A549 treated with AZD9567 at 1 μM for 4 hours (cell line): Measurements from ENCODE around the gene ACAA1. TPM values are rescaled to one million over a fixed set of nuclear protein-coding genes. Genes with fewer than 3 reads are reported as not detected.

ENCODE experiments used
- total RNA-seq: library from RNA; stranded (reverse); fragments of 200-300 nt; extraction: Qiagen RNA extraction; gene quantifications from 5 replicates; pipeline ENCODE4 v1.2.3, GENCODE V29; 2022; ENCODE audit not compliant: insufficient read depth

Gene ACAA1, protein sequence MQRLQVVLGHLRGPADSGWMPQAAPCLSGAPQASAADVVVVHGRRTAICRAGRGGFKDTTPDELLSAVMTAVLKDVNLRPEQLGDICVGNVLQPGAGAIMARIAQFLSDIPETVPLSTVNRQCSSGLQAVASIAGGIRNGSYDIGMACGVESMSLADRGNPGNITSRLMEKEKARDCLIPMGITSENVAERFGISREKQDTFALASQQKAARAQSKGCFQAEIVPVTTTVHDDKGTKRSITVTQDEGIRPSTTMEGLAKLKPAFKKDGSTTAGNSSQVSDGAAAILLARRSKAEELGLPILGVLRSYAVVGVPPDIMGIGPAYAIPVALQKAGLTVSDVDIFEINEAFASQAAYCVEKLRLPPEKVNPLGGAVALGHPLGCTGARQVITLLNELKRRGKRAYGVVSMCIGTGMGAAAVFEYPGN
- 35.8 to 53.9 TPM (median 50.4 TPM) in 5 replicates for total RNA-seq

DNA sequence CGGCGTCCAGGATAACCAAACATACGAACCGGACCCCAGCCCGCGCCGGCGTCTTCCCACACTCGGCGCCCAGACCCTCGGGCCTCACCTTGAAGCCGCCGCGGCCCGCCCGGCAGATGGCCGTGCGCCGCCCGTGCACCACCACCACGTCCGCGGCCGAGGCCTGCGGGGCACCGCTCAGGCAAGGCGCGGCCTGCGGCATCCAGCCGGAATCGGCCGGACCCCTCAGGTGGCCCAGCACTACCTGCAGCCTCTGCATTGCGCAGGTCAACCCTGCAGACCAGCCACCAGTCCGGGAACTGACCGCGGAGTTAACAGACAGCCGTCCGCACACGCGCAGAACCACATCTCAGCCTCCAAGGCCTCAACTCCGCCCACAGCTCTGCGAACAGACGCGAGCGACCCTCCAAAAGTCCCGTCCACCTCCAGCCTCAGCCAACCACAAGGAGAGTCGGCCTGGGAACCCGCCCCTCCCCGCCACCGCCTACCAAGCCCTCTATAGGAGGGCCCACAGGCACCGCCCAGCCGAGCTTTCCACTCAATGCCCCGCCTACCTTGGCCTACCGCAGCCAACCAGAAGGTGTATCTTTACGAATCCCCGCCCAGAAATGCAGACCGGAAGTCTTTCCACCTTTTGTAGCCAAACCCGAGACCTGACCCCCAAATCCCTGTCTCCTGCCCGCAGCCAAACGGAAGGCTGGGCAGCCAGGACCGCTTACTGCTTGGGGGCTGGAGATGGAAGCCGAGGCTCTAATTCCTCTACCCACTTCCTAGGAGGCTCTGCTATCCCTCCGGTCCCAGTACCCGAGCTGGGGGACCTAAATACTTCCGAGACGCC is at the start of gene ACAA1:
Gene ACAA1, minus strand, starts transcription at position 351 of the 838 bp plus-strand sequence. Its CDS starts 92 bp downstream, at position 259.

DNA sequence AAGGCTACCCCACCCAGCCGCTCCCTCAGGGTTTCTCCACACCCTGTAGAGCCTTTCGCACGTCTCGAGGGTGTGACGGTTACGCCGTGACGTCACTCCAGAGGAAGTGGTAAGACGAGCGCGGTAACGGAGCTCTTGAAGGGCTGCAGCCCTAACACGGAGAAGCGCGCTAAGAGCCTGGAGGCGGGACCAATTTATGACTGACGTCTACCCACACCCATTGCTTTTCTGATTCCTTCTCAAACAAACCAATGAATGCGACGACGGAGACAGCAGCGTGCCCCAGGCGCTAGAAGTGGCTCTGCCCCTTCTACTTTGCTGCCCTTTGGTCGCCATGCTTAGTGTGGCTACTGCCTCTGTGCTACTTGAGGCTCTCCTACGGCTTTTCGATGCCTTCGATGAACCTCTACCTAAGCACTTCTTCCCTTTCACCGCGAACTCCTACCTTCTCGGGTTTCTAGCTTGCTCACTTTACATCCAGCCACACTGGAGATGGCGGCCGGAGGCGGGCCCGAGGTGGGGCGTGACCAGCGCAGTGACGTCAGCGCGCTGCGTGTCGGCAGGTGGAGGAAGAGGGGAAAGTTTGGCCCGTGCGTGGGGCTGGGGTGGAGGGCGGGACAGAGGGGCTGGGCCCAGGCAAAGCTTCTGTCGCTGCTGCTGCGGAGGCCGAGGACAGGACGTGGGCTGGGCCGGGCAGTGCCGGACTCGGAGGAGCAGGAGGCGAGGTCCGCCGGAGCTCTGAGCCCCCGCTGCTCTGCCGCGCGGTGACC is 28.2 kb upstream of the ACAA1 start, which contains the start of gene OXSR1:
Gene OXSR1, plus strand, starts transcription at position 586 of the 770 bp plus-strand sequence. CDS start 340 bp downstream, outside the sequence.

DNA sequence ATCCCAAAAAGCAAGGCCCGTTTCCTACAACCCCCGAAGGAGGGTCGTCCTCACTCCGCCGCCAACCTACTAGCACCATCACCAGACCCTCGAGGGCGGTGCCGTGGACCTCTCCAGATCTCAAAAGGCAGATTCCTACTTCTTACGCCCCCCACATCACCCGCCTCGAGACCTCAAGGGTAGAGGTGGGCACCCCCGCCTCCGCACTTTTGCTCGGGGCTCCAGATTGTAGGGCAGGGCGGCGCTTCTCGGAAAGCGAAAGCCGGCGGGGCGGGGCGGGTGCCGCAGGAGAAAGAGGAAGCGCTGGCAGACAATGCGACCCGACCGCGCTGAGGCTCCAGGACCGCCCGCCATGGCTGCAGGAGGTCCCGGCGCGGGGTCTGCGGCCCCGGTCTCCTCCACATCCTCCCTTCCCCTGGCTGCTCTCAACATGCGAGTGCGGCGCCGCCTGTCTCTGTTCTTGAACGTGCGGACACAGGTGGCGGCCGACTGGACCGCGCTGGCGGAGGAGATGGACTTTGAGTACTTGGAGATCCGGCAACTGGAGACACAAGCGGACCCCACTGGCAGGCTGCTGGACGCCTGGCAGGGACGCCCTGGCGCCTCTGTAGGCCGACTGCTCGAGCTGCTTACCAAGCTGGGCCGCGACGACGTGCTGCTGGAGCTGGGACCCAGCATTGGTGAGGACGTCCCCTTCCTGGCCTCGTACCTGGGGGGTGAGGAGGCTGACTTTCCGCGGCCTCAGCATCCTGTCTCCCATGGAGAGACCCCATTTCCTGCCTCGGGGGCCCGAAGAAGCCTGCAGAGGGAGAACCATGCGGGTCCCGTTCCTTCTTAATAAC is 1.6 kb upstream of the ACAA1 start, which contains the start of gene MYD88:
Gene MYD88, plus strand, starts transcription at position 313 of the 842 bp plus-strand sequence. Its CDS starts 40 bp downstream, at position 353.

Other genes with a start within 250 kb of the ACAA1 start
- gene VILL, start 146.3 kb downstream of the ACAA1 start, total RNA-seq = 0.08 to 0.17 TPM (median 0.11 TPM) in 4 of 5 replicates, not detected in the other
- gene PLCD1, start 107.5 kb downstream of the ACAA1 start, total RNA-seq = 3.5 to 9.6 TPM (median 3.7 TPM) in 5 replicates
- gene DLEC1, start 97.9 kb downstream of the ACAA1 start, total RNA-seq = 0.03 to 0.12 TPM (median 0.08 TPM) in 4 of 5 replicates, not detected in the other
- gene MYD88, start 1.5 kb upstream of the ACAA1 start, total RNA-seq = 21.5 to 37.7 TPM (median 23.4 TPM) in 5 replicates
- gene OXSR1, start 28.4 kb upstream of the ACAA1 start, total RNA-seq = 28.0 to 43.1 TPM (median 34.8 TPM) in 5 replicates
- 0.06 to 0.12 TPM (median 0.10 TPM) in 3 of 5 replicates, not detected in the others for gene SLC22A13, start 128.7 kb upstream of the ACAA1 start, total RNA-seq
- 0.05 to 0.13 TPM (median 0.07 TPM) in 4 of 5 replicates, not detected in the other for gene SLC22A14, start 145.2 kb upstream of the ACAA1 start, total RNA-seq
- gene XYLB, start 209.7 kb upstream of the ACAA1 start, total RNA-seq = 3.5 to 4.6 TPM (median 4.2 TPM) in 5 replicates